NCI-H2029 (cell line): ENCODE data around the gene SPG7.

Experiments
- DNase-seq: peaks from one replicate; lab custom pipeline; 2025; lab: John Stamatoyannopoulos, UW

SPG7 gene

DNA sequence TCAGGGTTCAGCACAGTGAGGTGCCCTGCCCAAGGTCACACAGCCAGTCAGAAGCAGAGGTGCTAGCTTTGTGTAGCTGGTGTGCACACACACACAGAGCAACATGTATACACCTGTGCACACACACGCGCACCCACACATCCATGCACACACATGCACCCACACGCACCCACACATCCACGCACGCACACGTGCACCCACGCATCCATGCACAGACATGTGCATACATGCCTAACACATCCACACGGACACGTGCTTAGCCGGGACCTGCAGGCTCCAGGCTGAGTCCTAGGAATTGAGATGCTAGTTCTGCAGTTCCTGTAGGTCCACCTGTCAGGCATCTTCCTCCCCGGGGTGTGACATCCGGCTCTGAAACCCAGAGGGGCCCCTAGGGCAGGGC, 92.2 kb downstream of the SPG7 start:
- no peak for DNase-seq

DNA sequence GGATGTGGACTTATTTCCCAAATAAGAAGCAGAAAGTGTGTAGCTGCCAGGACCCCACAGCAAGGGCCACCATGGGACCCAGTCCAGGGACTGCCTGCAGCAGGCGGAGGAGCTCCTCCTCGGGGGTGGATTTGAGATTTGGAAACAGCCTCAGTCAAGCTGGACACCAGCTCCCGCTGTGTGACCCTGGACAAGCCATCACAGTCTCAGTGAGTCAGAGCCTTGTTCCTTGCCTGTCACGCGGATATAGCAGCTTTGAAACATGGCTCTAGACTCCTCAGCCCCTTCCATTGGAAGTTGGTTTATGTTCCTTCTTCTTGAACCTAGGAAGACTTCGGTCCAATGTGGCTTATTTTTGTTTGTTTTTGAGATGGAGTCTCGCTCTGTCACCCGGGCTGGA, 92.8 kb downstream of the SPG7 start:
- no peak for DNase-seq

DNA sequence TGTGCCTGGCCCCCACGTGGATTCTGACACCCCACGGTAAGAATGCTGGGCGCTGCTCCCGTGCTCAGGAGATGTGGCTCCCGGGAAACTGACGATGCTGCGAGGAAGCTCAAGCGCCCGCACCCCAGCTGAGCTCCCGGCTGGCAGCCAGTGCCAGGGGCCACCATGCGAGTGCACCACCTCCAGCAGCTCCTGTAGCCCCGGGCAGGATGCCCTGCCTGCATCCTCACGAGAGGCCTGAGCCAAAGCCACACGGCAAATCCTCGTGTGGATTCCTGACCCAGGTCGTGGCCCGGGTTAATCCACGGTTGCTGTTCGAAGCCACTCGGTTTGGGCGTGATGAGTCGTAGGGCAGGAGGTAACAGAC, 93.7 kb downstream of the SPG7 start:
- no peak for DNase-seq

GRCh38 chr16:89602273-89602951, 94.2 kb downstream of the SPG7 start:
- DNase-seq: no peak

DNA sequence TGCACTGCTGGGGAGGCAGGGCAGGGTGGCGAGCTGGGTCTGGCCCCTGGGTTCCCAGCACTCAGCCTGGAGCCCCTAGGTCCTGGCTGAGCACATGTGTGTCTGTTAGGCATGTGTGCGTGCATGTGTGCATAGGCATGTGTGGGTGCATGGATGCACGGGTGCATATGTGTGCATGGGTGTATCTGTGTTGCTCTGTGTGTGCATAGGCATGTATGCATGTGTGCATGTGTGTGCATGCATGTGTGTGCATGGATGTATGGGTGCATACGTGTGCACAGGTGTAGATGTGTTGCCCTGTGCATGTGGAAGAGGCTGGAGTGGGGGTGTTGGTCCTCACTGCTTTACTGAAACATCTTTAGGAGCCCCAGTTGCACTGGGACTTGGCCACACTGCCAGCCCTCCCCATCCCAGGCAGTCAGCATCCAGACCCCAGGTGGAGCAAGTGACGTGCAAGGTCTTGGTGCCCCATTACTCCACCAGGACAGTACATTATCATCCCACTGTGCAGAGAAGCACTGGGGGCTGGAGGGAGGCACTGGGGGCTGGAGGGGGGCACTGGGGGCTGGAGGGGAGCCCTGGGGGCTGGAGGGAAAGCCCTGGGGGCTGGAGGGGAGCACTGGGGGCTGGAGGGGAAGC, 94.9 kb downstream of the SPG7 start:
- DNase-seq: no peak

DNA sequence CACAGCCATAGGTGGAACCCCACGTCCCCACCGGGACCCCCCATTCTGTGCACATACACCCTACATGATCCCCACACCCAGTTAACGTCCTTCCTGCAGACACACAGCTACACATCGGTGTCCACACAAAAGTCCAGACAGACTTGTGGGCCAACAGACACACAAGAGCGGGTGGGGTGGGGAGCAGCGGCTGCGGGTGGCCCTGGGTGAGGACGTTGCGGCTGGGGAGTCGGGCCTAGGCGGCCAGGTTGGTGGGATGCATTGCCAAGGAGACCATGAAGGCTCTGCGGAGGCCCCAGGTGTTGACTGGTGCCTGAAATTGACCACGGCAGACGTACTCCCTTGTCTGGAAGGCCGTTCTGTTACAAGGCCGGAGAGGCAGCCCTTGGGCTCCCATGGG, 96.6 kb downstream of the SPG7 start:
- no peak for DNase-seq

DNA sequence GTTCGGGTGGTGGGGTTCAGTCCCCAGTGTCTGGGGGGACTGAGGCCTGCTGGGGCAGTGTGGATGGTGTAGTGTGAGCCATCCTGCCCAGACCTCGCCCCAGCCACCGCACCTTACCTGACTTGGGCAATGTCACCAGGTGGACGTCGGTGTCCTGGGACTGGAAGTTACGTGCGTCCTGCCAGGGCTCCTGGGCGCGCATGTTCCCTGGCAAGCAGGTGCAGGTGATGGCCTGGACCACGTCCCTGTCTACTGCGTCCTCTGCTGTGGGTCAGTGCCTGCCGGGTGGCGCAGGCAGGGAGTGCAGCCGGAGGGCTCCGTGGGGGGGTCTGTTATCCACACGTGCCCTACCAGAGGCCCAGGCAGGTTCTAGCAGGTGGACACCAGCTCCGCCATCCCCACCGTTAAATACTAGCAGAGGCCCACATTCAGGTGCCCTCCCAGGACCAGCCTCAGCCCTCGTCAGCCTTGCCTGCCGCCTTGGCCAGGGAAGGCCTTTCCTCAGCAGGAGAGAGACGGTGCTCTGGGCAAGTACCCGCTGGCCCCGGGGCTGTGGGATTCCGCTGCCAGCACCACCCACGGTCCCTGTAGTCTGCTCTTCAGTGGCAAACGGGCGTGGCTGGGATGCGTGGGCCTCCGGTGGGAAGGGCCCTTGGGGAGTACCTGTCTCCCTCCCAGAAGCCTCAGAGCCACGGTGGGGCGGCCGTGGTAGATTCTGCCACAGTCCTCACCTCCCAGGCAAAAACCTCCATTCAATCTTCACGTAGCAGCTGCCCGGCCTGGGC, 97.2 kb downstream of the SPG7 start:
- DNase-seq: no peak

DNA sequence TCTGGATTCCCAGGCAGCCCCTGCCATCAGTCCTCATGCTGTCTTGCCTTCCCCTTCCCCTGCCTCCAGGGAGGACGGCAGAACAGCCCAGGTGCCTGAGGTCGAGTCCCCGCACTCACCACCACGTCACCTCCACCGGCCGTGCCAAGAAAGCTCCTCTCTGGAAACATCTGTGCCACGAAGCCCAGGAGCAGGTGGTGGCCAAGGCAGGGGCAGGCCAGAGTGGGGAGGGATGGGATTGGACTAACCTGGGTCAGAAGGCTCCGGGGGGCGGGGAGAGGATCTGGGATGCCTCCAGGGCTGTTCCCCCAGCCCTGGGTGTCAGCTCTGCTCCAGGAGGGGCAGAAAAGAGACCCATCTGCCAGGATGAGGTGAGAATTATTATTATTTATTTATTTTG, 97.8 kb downstream of the SPG7 start:
- no peak for DNase-seq
